Mesothelial cell of epicardium (in vitro differentiated cells): ENCODE results near the gene RNF168. TPM values are rescaled to one million over a fixed set of nuclear protein-coding genes. Genes with fewer than 3 reads are reported as not detected.
"Not testable (repeated sequence)": the region's sequence is repeated elsewhere in the genome, so short reads cannot be mapped to it uniquely, and the experiment has no call there.

Experiments used
- DNase-seq, 2 experiments: peaks; one replicate each; pipeline ENCODE4 v3.0.0; 2021; ENCODE audit warnings: low spot score in 2 of 2; ENCODE audit not compliant: unreplicated experiment in 2 of 2
- H3K27ac Mint-ChIP-seq: 2 replicates; pipeline ENCODE4 v1.8.0; 2021; ENCODE audit warnings: mixed read lengths
- H3K27me3 Mint-ChIP-seq: 2 replicates; pipeline ENCODE4 v1.8.0; 2021; ENCODE audit warnings: low read depth, mixed read lengths
- H3K36me3 Mint-ChIP-seq: 2 replicates; pipeline ENCODE4 v1.8.0; 2021; ENCODE audit warnings: mixed read lengths
- H3K4me1 Mint-ChIP-seq: 2 replicates; pipeline ENCODE4 v1.8.0; 2021; ENCODE audit warnings: mixed read lengths
- H3K4me3 Mint-ChIP-seq: 2 replicates; pipeline ENCODE4 v1.8.0; 2021; ENCODE audit warnings: mild to moderate bottlenecking, moderate library complexity, mixed read lengths
- H3K9me3 Mint-ChIP-seq: 2 replicates; pipeline ENCODE4 v1.8.0; 2021; ENCODE audit warnings: mixed read lengths
- CTCF ChIP-seq: fragments of 200-600 bp; sonication (generic); IDR thresholded peaks from one replicate; pipeline ENCODE4 v1.5.0; 2021; ENCODE audit warnings: antibody characterized with exemption; ENCODE audit not compliant: unreplicated experiment
- total RNA-seq: library from RNA; stranded (reverse); gene quantifications from 3 replicates; pipeline ENCODE4 v1.2.1, GENCODE V29; 2021

RNF168 gene
- total RNA-seq, 1 donor from 2014 or later = 21.0 TPM

GRCh38 chr3:196471551-196471950 is 32.0 kb downstream of the RNF168 start:
- no peaks in the 10 kb centered on the region for H3K27me3 Mint-ChIP-seq
- H3K36me3 Mint-ChIP-seq = peaks cover 25% of the 10 kb centered on the region
- no peak overlapping the region for H3K27ac Mint-ChIP-seq
- DNase-seq = no peak
- no peak overlapping the region for H3K4me3 Mint-ChIP-seq
- no peak for TF ChIP-seq CTCF
- H3K4me1 Mint-ChIP-seq = no peaks in the 10 kb centered on the region
- no peaks in the 10 kb centered on the region for H3K9me3 Mint-ChIP-seq

GRCh38 chr3:196470182-196470581 is 33.4 kb downstream of the RNF168 start:
- H3K9me3 Mint-ChIP-seq, H3K27ac Mint-ChIP-seq: not testable (repeated sequence)

GRCh38 chr3:196463804-196464203 is 39.8 kb downstream of the RNF168 start:
- Mint-ChIP-seq H3K4me3 (no peak overlapping the region), H3K4me1 (no peaks in the 10 kb centered on the region), H3K27ac (no peak overlapping the region), H3K9me3 (no peaks in the 10 kb centered on the region), H3K36me3 (peaks cover 12% of the 10 kb centered on the region), H3K27me3 (no peaks in the 10 kb centered on the region)
- no peak for DNase-seq
- no peak for TF ChIP-seq CTCF

More at GRCh38 chr3:196470182-196470581, 33.4 kb downstream of the RNF168 start:
- not testable (repeated sequence) for H3K27me3 Mint-ChIP-seq, DNase-seq, H3K4me1 Mint-ChIP-seq, H3K4me3 Mint-ChIP-seq
- peaks cover 21% of the 10 kb centered on the region for H3K36me3 Mint-ChIP-seq

- no peak for TF ChIP-seq CTCF
- Mint-ChIP-seq H3K4me1 (no peaks in the 10 kb centered on the region), H3K27me3 (no peaks in the 10 kb centered on the region), H3K4me3 (no peak overlapping the region), H3K9me3 (no peaks in the 10 kb centered on the region), H3K36me3 (peaks cover 12% of the 10 kb centered on the region), H3K27ac (no peak overlapping the region)
- DNase-seq = no peak
Measured at GRCh38 chr3:196463478-196463756, 40.2 kb downstream of the RNF168 start.

- not testable (repeated sequence) for H3K27ac Mint-ChIP-seq
Measured at GRCh38 chr3:196462680-196463477, 40.7 kb downstream of the RNF168 start.

GRCh38 chr3:196458063-196458462 is 45.5 kb downstream of the RNF168 start:
- no peaks in the 10 kb centered on the region for H3K4me1 Mint-ChIP-seq
- no peak for TF ChIP-seq CTCF
- H3K27me3 Mint-ChIP-seq = no peaks in the 10 kb centered on the region
- no peak overlapping the region for H3K4me3 Mint-ChIP-seq
- no peak overlapping the region for H3K27ac Mint-ChIP-seq
- DNase-seq = no peak
- H3K36me3 Mint-ChIP-seq = peaks cover 4% of the 10 kb centered on the region
- H3K9me3 Mint-ChIP-seq = no peaks in the 10 kb centered on the region

More at GRCh38 chr3:196462680-196463477, 40.7 kb downstream of the RNF168 start:
- H3K9me3 Mint-ChIP-seq, DNase-seq, H3K4me3 Mint-ChIP-seq, H3K4me1 Mint-ChIP-seq, H3K27me3 Mint-ChIP-seq: not testable (repeated sequence)
- peaks cover 11% of the 10 kb centered on the region for H3K36me3 Mint-ChIP-seq

GRCh38 chr3:196457470-196457869 is 46.1 kb downstream of the RNF168 start:
- not testable (repeated sequence) for H3K9me3 Mint-ChIP-seq, H3K27me3 Mint-ChIP-seq

More at GRCh38 chr3:196457470-196457869, 46.1 kb downstream of the RNF168 start:
- H3K4me1 Mint-ChIP-seq, H3K27ac Mint-ChIP-seq, H3K36me3 Mint-ChIP-seq, H3K4me3 Mint-ChIP-seq, DNase-seq: not testable (repeated sequence)
